WTC11 (cell line): ENCODE results near the gene WDR33. TPM values are rescaled to one million over a fixed set of nuclear protein-coding genes. Genes with fewer than 3 reads are reported as not detected.

ENCODE experiments used
- AFF4 ChIP-seq: sonication (generic); formaldehyde crosslinking; IDR thresholded peaks from 2 replicates; pipeline ENCODE4 v1.8.1; 2023; ENCODE audit warnings: mild to moderate bottlenecking, missing genetic modification reagents, borderline replicate concordance
- AR ChIP-seq: fragments of 250-450 bp; sonication (Bioruptor Pico); IDR thresholded peaks from 2 replicates; pipeline ENCODE4 v1.9.0; 2021; ENCODE audit warnings: mild to moderate bottlenecking
- ARID4B ChIP-seq: sonication (generic); formaldehyde crosslinking; IDR thresholded peaks from 2 replicates; pipeline ENCODE4 v1.8.0; 2023; ENCODE audit warnings: missing genetic modification reagents, mild to moderate bottlenecking, borderline replicate concordance
- ATF1 ChIP-seq: sonication (generic); formaldehyde crosslinking; IDR thresholded peaks from 2 replicates; pipeline ENCODE4 v1.8.1; 2023; ENCODE audit warnings: mild to moderate bottlenecking, moderate library complexity, missing genetic modification reagents
- ATF6 ChIP-seq: sonication (generic); formaldehyde crosslinking; IDR thresholded peaks from 2 replicates; pipeline ENCODE4 v1.8.1; 2023; ENCODE audit warnings: mild to moderate bottlenecking, missing genetic modification reagents
- CREB1 ChIP-seq: sonication (generic); formaldehyde crosslinking; IDR thresholded peaks from 2 replicates; pipeline ENCODE4 v1.8.0; 2023; ENCODE audit warnings: mild to moderate bottlenecking, missing genetic modification reagents
- ELF4 ChIP-seq: sonication (generic); formaldehyde crosslinking; IDR thresholded peaks from 2 replicates; pipeline ENCODE4 v1.8.1; 2022; ENCODE audit warnings: low read depth, mild to moderate bottlenecking, moderate library complexity, missing genetic modification reagents
- ERG ChIP-seq: fragments of 250-450 bp; sonication (Bioruptor Pico); IDR thresholded peaks from 2 replicates; pipeline ENCODE4 v1.8.0; 2021; ENCODE audit warnings: mild to moderate bottlenecking
- ETV6 ChIP-seq: sonication (generic); formaldehyde crosslinking; IDR thresholded peaks from 2 replicates; pipeline ENCODE4 v1.8.1; 2022; ENCODE audit warnings: mild to moderate bottlenecking, missing genetic modification reagents
- HMGA2 ChIP-seq: fragments of 250-450 bp; sonication (Bioruptor Pico); IDR thresholded peaks from 2 replicates; pipeline ENCODE4 v1.4.0; 2021; ENCODE audit warnings: mild to moderate bottlenecking, moderate library complexity
- MXD4 ChIP-seq: fragments of 250-450 bp; sonication (Bioruptor Pico); IDR thresholded peaks from 2 replicates; pipeline ENCODE4 v1.8.0; 2021; ENCODE audit warnings: mild to moderate bottlenecking, moderate library complexity, borderline replicate concordance
- PRDM15 ChIP-seq: sonication (generic); formaldehyde crosslinking; IDR thresholded peaks from 2 replicates; pipeline ENCODE4 v1.8.0; 2022; ENCODE audit warnings: missing genetic modification reagents
- SP1 ChIP-seq: sonication (generic); formaldehyde crosslinking; conservative IDR thresholded peaks from 2 replicates; pipeline ENCODE4 v1.8.1; 2022; ENCODE audit warnings: missing genetic modification reagents
- TEAD1 ChIP-seq: sonication (generic); formaldehyde crosslinking; IDR thresholded peaks from 2 replicates; pipeline ENCODE4 v1.8.0; 2022; ENCODE audit warnings: mild to moderate bottlenecking, missing genetic modification reagents
- TEAD4 ChIP-seq: sonication (generic); formaldehyde crosslinking; IDR thresholded peaks from 2 replicates; pipeline ENCODE4 v1.8.0; 2022; ENCODE audit warnings: mild to moderate bottlenecking, missing genetic modification reagents
- TP53 ChIP-seq: sonication (generic); formaldehyde crosslinking; IDR thresholded peaks from 2 replicates; pipeline ENCODE4 v1.8.1; 2023; ENCODE audit warnings: mild to moderate bottlenecking, missing genetic modification reagents
- USF1 ChIP-seq: sonication (generic); formaldehyde crosslinking; IDR thresholded peaks from 2 replicates; pipeline ENCODE4 v1.8.0; 2022; ENCODE audit warnings: mild to moderate bottlenecking, missing genetic modification reagents
- ZMAT4 ChIP-seq: fragments of 250-450 bp; sonication (Bioruptor Pico); IDR thresholded peaks from 2 replicates; pipeline ENCODE4 v1.9.0; 2021; ENCODE audit warnings: mild to moderate bottlenecking
- ZNF232 ChIP-seq: sonication (generic); formaldehyde crosslinking; IDR thresholded peaks from 2 replicates; pipeline ENCODE4 v1.8.0; 2022; ENCODE audit warnings: mild to moderate bottlenecking, missing genetic modification reagents
- total RNA-seq: library from RNA; stranded (reverse); gene quantifications from 3 replicates; pipeline ENCODE4 v1.2.3, GENCODE V29; 2021

WDR33 gene
- total RNA-seq, 1 experiment from 2014 or later, result 67.1 TPM

- TF ChIP-seq AR (CRISPR knock-in tag), result no peak
- TF ChIP-seq ETV6, result peak; percentile 85
- no peak for TF ChIP-seq ERG (CRISPR knock-in tag)
- no peak for TF ChIP-seq ATF6 (CRISPR knock-in tag)
- peak; percentile 34; the same call in 1 of the 2 replicates for TF ChIP-seq SP1
- TF ChIP-seq ATF1 (CRISPR knock-in tag), result 0 out of 2 replicates have a peak, but pooled peaks have one; percentile 15
- TF ChIP-seq ARID4B, result no peak; the same call in none of the 2 replicates
- TF ChIP-seq HMGA2 (CRISPR knock-in tag), result no peak
- TF ChIP-seq USF1 (CRISPR knock-in tag), result peak; percentile 41; the same call in 1 of the 2 replicates
- TF ChIP-seq ELF4 (CRISPR knock-in tag), result no peak
- 0 out of 2 replicates have a peak, but pooled peaks have one; percentile 5 for TF ChIP-seq ZNF232
- peak; percentile 77; the same call in 1 of the 2 replicates for TF ChIP-seq TEAD1
- TF ChIP-seq CREB1, result 0 out of 2 replicates have a peak, but pooled peaks have one; percentile 27
- TF ChIP-seq MXD4 (CRISPR knock-in tag), result no peak
- TF ChIP-seq TEAD4 (CRISPR knock-in tag), result no peak
- no peak for TF ChIP-seq TP53
- TF ChIP-seq PRDM15 (CRISPR knock-in tag), result no peak
- no peak for TF ChIP-seq AFF4 (CRISPR knock-in tag)
- TF ChIP-seq ZMAT4 (CRISPR knock-in tag), result no peak
Observed at GRCh38 chr2:127701193-127701650, 109.7 kb downstream of the WDR33 start, which contains the start of gene SFT2D3 (continued).
